ENCODE results near the gene GALNS. TPM values are rescaled to one million over a fixed set of nuclear protein-coding genes. Genes with fewer than 3 reads are reported as not detected.

GALNS gene
- total and polyA plus RNA-seq, 2 experiments from 2014 or later = 19.6 to 53.5 TPM

- H3K36me3 ChIP-seq (replicated peaks; ENCODE audit: insufficient read depth, low read depth) = no peaks in the 10 kb centered on the region
- H3K27me3 ChIP-seq = no peaks in the 10 kb centered on the region
- no peak for DNase-seq (ENCODE audit: low spot score)
- TF ChIP-seq EZH2 (IDR thresholded peaks at IDR 0.05; ENCODE audit: borderline replicate concordance) (no peak), EZH2phosphoT487 (IDR thresholded peaks at IDR 0.05; ENCODE audit: low read depth, severe bottlenecking, unreplicated experiment) (no peak)
- TF ChIP-seq, protein P1, sequence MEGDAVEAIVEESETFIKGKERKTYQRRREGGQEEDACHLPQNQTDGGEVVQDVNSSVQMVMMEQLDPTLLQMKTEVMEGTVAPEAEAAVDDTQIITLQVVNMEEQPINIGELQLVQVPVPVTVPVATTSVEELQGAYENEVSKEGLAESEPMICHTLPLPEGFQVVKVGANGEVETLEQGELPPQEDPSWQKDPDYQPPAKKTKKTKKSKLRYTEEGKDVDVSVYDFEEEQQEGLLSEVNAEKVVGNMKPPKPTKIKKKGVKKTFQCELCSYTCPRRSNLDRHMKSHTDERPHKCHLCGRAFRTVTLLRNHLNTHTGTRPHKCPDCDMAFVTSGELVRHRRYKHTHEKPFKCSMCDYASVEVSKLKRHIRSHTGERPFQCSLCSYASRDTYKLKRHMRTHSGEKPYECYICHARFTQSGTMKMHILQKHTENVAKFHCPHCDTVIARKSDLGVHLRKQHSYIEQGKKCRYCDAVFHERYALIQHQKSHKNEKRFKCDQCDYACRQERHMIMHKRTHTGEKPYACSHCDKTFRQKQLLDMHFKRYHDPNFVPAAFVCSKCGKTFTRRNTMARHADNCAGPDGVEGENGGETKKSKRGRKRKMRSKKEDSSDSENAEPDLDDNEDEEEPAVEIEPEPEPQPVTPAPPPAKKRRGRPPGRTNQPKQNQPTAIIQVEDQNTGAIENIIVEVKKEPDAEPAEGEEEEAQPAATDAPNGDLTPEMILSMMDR (IDR thresholded peaks at IDR 0.05; ENCODE audit: poor library complexity) = no peak
- peaks cover 21% of the 10 kb centered on the region for H3K79me2 ChIP-seq
- H3K4me2 ChIP-seq = peak overlapping the region; percentile 89
- no peak overlapping the region for H3K4me3 ChIP-seq
- H2AFZ ChIP-seq = no peak overlapping the region
- WGBS (ENCODE audit: low lambda C conversion rate, missing lambda C conversion rate) = 89% methylated on average over 10 of the region's 10 CpGs
- H3K9me3 ChIP-seq (ENCODE audit: low read depth) = no peaks in the 10 kb centered on the region
- H4K20me1 ChIP-seq (ENCODE audit: insufficient read depth, poor library complexity, severe bottlenecking) = peaks cover 6% of the 10 kb centered on the region
- no peak overlapping the region for H3K27ac ChIP-seq
- H3K4me1 ChIP-seq (ENCODE audit: insufficient read depth) = peaks cover 20% of the 10 kb centered on the region
- H3K9me2 ChIP-seq (replicated peaks; ENCODE audit: insufficient read depth) = no peaks in the 10 kb centered on the region
These were observed 47.0 kb downstream of the GALNS start for GRCh38 chr16:88809676-88810165.

DNA sequence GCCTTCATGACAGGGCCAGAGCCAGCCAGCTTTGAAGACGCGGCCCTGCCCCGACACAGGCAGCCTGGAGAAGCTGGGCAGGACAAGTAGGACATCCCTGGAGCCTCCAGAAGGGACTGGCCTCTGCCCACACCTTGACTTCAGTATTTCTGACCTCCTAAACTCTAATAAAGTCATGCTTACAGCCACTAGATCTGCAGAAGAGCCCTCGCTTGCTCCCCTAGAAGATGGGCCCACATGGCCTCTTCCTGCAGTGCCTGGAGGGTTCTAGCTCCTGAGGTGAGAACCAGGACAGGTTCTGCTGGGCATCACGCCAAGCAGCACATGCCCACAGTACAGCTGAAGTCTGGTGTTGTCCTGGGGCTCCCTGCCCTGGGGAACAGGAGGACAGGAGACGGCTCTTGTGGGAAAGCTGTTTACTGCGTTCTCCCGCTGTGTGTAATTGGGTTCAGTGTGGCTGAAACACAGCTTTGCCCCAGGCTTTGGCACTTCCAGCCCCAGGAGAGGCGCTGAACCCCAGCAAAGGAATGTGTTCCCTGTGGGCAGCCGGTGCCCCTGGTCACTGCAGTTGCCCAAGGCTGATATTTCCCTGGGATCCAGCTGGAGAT lies 47.6 kb downstream of the GALNS start:
- TF ChIP-seq EZH2 (IDR thresholded peaks at IDR 0.05; ENCODE audit: borderline replicate concordance) (no peak), EZH2phosphoT487 (IDR thresholded peaks at IDR 0.05; ENCODE audit: low read depth, severe bottlenecking, unreplicated experiment) (no peak)
- TF ChIP-seq, protein P1 (IDR thresholded peaks at IDR 0.05; ENCODE audit: poor library complexity) = no peak
- H3K4me1 ChIP-seq (ENCODE audit: insufficient read depth) = peaks cover 26% of the 10 kb centered on the region
- no peaks in the 10 kb centered on the region for H3K36me3 ChIP-seq (replicated peaks; ENCODE audit: insufficient read depth, low read depth)
- no peak overlapping the region for H3K4me3 ChIP-seq
- H3K27ac ChIP-seq = no peak overlapping the region
- no peaks in the 10 kb centered on the region for H3K9me3 ChIP-seq (ENCODE audit: low read depth)
- WGBS (ENCODE audit: low lambda C conversion rate, missing lambda C conversion rate) = 86% methylated on average over 10 of the region's 10 CpGs
- H2AFZ ChIP-seq = no peak overlapping the region
- H3K79me2 ChIP-seq = peaks cover 25% of the 10 kb centered on the region
- no peak for DNase-seq (ENCODE audit: low spot score)
- H3K4me2 ChIP-seq = no peak overlapping the region
- H3K27me3 ChIP-seq = no peaks in the 10 kb centered on the region
- no peaks in the 10 kb centered on the region for H3K9me2 ChIP-seq (replicated peaks; ENCODE audit: insufficient read depth)
- H4K20me1 ChIP-seq (ENCODE audit: insufficient read depth, poor library complexity, severe bottlenecking) = peaks cover 6% of the 10 kb centered on the region

DNA sequence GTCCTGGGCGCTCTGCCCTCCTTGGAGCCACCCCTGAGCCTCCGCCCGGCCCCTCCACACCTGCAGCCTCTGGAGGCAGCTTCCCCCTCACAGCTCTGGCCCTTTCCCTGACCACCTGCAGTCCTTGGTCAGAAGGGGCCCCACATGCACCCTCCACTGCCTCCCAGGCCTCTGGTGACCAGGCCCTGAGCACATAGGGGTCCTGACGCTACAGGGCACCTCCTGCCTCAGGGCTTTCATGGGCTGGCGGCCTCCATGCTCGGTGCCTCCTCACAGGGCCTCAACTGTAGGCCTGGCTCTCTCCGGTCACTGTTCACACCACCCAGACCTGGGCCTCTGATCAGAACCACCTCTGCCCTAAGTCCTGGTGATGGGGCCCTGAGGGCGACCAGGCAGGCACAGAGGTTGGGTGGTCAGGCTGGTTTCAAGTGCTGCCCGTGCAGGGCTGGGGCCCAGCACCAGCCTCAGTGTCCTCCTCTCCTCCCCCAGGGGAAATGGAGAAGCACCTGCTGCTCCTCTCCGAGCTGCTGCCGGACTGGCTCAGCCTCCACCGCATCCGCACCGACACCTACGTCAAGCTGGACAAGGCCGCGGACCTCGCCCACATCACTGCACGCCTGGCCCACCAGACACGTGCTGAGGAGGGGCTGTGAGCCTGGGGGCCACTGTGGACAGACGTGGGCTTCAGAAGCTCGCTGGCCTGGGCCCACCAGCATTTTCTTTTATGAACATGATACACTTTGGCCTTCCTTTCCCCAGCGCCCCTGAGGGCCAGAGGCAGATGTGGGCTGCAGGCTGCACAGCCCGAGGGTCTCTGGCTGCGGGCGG lies 48.9 kb downstream of the GALNS start:
- Histone ChIP-seq H3K9me3 (ENCODE audit: low read depth) (no peaks in the 10 kb centered on the region), H3K4me2 (no peak overlapping the region), H3K4me3 (no peak overlapping the region), H4K20me1 (ENCODE audit: insufficient read depth, poor library complexity, severe bottlenecking) (peaks cover 6% of the 10 kb centered on the region), H3K27me3 (no peaks in the 10 kb centered on the region), H3K79me2 (peaks cover 29% of the 10 kb centered on the region), H3K36me3 (replicated peaks; ENCODE audit: insufficient read depth, low read depth) (no peaks in the 10 kb centered on the region), H3K9me2 (replicated peaks; ENCODE audit: insufficient read depth) (no peaks in the 10 kb centered on the region), H3K4me1 (ENCODE audit: insufficient read depth) (peaks cover 24% of the 10 kb centered on the region), H2AFZ (no peak overlapping the region), H3K27ac (no peak overlapping the region)
- no peak for DNase-seq (ENCODE audit: low spot score)
- no peak for TF ChIP-seq EZH2phosphoT487 (IDR thresholded peaks at IDR 0.05; ENCODE audit: low read depth, severe bottlenecking, unreplicated experiment)
- TF ChIP-seq, protein P1 (IDR thresholded peaks at IDR 0.05; ENCODE audit: poor library complexity) = no peak
- WGBS (ENCODE audit: low lambda C conversion rate, missing lambda C conversion rate) = 92% methylated on average over 26 of the region's 26 CpGs
